ENCODE data around the gene ICOS. TPM values are rescaled to one million over a fixed set of nuclear protein-coding genes. Genes with fewer than 3 reads are reported as not detected.

ICOS gene
- total and polyA plus RNA-seq, 9 of the 15 experiments (the other 6 are each of a cell fraction or from before 2014, with no cell fraction given): not detected

GRCh38 chr2:203934041-203934492 is 2.5 kb upstream of the ICOS start:
- FAIRE-seq (no peak), ATAC-seq (no peak), DNase-seq (ENCODE audit: extremely low read depth in 1 of 4, low spot score in 3 of 4) (no peak)
- no peaks in the 10 kb centered on the region for H3K4me1 ChIP-seq (replicated peaks in 1 of 2; ENCODE audit: control insufficient read depth in 2 of 2, insufficient read depth in 2 of 2, low read length in 2 of 2)
- no peak overlapping the region for H3K4me3 ChIP-seq
- H3K36me3 ChIP-seq (ENCODE audit: control insufficient read depth, insufficient read depth, low read length): no peaks in the 10 kb centered on the region
- H3K4me2 ChIP-seq (ENCODE audit: insufficient read depth, low read length): no peak overlapping the region
- H3K9ac ChIP-seq (ENCODE audit: insufficient read depth in 1 of 2, low read depth in 2 of 2, low read length in 2 of 2): no peak overlapping the region
- CTCF ChIA-PET (ENCODE audit: low intra/inter-chr PET ratio): no interaction called here
- no peaks in the 10 kb centered on the region for H3K9me3 ChIP-seq (replicated peaks; ENCODE audit: control insufficient read depth, insufficient read depth, low read depth, low read length)
- H2AFZ ChIP-seq (ENCODE audit: low read depth, low read length): no peak overlapping the region
- H3K27ac ChIP-seq (ENCODE audit: extremely low read depth, low read depth, low read length): no peak overlapping the region
- intact Hi-C loops (cut with micrococcal nuclease): no loop called here
- POLR2A ChIA-PET: no interaction called here
- in situ Hi-C loops (cut with MboI): no loop called here
- no TSS peak for BruUV-seq (replicated peaks)
- H3K9me1 ChIP-seq (ENCODE audit: control insufficient read depth, insufficient read depth, low read length): no peaks in the 10 kb centered on the region
- H4K20me1 ChIP-seq (replicated peaks; ENCODE audit: control insufficient read depth, insufficient read depth, low read length): no peaks in the 10 kb centered on the region
- H3K79me2 ChIP-seq (ENCODE audit: control insufficient read depth, insufficient read depth, low read length): no peaks in the 10 kb centered on the region
- no peaks in the 10 kb centered on the region; a peak in 1 of 5 replicates for H3K27me3 ChIP-seq (ENCODE audit: control insufficient read depth in 2 of 2, insufficient read depth in 2 of 2, low read length in 2 of 2)
- 0% methylated on average over 5 of the region's 5 CpGs for WGBS (ENCODE audit: insufficient coverage, low coverage, missing lambda C conversion rate)
- TF ChIP-seq ZNF507 (tag; conservative IDR thresholded peaks at IDR 0.05): no peak
- TF ChIP-seq MEF2D (tag; conservative IDR thresholded peaks at IDR 0.05; ENCODE audit: low read depth): no peak
- no peak for TF ChIP-seq GTF2B (IDR thresholded peaks at IDR 0.05; ENCODE audit: extremely low read depth, insufficient read length)
- no peak for TF ChIP-seq EHMT2 (IDR thresholded peaks at IDR 0.05)
- TF ChIP-seq SRSF3 (IDR thresholded peaks at IDR 0.05; ENCODE audit: insufficient read depth, low read length): no peak
- no peak for TF ChIP-seq ZNF197 (CRISPR knock-in tag; IDR thresholded peaks at IDR 0.05; ENCODE audit: low read depth)
- TF ChIP-seq ETS2 (tag; IDR thresholded peaks at IDR 0.05; ENCODE audit: borderline replicate concordance, poor library complexity, severe bottlenecking): no peak
- no peak for TF ChIP-seq MTF1 (CRISPR knock-in tag; IDR thresholded peaks at IDR 0.05; ENCODE audit: borderline replicate concordance)
- TF ChIP-seq NR3C1 (CRISPR knock-in tag; IDR thresholded peaks at IDR 0.05): no peak
- TF ChIP-seq ERF (CRISPR knock-in tag; IDR thresholded peaks at IDR 0.05): no peak
- no peak for TF ChIP-seq ZNF384 (IDR thresholded peaks at IDR 0.05; ENCODE audit: low read depth, low read length)
- TF ChIP-seq, protein P1, sequence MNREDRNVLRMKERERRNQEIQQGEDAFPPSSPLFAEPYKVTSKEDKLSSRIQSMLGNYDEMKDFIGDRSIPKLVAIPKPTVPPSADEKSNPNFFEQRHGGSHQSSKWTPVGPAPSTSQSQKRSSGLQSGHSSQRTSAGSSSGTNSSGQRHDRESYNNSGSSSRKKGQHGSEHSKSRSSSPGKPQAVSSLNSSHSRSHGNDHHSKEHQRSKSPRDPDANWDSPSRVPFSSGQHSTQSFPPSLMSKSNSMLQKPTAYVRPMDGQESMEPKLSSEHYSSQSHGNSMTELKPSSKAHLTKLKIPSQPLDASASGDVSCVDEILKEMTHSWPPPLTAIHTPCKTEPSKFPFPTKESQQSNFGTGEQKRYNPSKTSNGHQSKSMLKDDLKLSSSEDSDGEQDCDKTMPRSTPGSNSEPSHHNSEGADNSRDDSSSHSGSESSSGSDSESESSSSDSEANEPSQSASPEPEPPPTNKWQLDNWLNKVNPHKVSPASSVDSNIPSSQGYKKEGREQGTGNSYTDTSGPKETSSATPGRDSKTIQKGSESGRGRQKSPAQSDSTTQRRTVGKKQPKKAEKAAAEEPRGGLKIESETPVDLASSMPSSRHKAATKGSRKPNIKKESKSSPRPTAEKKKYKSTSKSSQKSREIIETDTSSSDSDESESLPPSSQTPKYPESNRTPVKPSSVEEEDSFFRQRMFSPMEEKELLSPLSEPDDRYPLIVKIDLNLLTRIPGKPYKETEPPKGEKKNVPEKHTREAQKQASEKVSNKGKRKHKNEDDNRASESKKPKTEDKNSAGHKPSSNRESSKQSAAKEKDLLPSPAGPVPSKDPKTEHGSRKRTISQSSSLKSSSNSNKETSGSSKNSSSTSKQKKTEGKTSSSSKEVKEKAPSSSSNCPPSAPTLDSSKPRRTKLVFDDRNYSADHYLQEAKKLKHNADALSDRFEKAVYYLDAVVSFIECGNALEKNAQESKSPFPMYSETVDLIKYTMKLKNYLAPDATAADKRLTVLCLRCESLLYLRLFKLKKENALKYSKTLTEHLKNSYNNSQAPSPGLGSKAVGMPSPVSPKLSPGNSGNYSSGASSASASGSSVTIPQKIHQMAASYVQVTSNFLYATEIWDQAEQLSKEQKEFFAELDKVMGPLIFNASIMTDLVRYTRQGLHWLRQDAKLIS (CRISPR knock-in tag; IDR thresholded peaks at IDR 0.05): no peak
- TF ChIP-seq ZNF609 (CRISPR knock-in tag; IDR thresholded peaks at IDR 0.05; ENCODE audit: borderline replicate concordance): no peak
- no peak for TF ChIP-seq SRSF1 (IDR thresholded peaks at IDR 0.05; ENCODE audit: low read depth, low read length)
- no peak for TF ChIP-seq ZNF124 (CRISPR knock-in tag; IDR thresholded peaks at IDR 0.05)

All from K562 (cell line).